GM21390 (cell line): Measurements from ENCODE around the gene UQCC2.

Experiments
- ATAC-seq: cut with Tn5 transposase; IDR thresholded peaks from one replicate; pipeline ENCODE4 v1.9.1; 2021; ENCODE audit not compliant: unreplicated experiment

The UQCC2 gene

GRCh38 chr6:33744001-33744848, 32.7 kb upstream of the UQCC2 start:
- ATAC-seq: no peak

- no peak for ATAC-seq
Measured at GRCh38 chr6:33742837-33743236, 31.3 kb upstream of the UQCC2 start.

- no peak for ATAC-seq
Measured at GRCh38 chr6:33742092-33742491, 30.6 kb upstream of the UQCC2 start.

- no peak for ATAC-seq
Measured at GRCh38 chr6:33740794-33741193, 29.3 kb upstream of the UQCC2 start.

- ATAC-seq: no peak
Measured at GRCh38 chr6:33740204-33740608, 28.7 kb upstream of the UQCC2 start.

- no peak for ATAC-seq
Measured at GRCh38 chr6:33739571-33739970, 28.1 kb upstream of the UQCC2 start.

- no peak for ATAC-seq
Measured at GRCh38 chr6:33738879-33739278, 27.4 kb upstream of the UQCC2 start.

- no peak for ATAC-seq
Measured at GRCh38 chr6:33738153-33738552, 26.7 kb upstream of the UQCC2 start.

GRCh38 chr6:33737267-33738026, 25.9 kb upstream of the UQCC2 start:
- ATAC-seq: no peak

- no peak for ATAC-seq
Measured at GRCh38 chr6:33735216-33735615, 23.7 kb upstream of the UQCC2 start.

- ATAC-seq: no peak
Measured at GRCh38 chr6:33733709-33734007, 22.2 kb upstream of the UQCC2 start.

GRCh38 chr6:33732817-33733708, 21.6 kb upstream of the UQCC2 start:
- ATAC-seq: no peak

GRCh38 chr6:33732385-33732784, 20.9 kb upstream of the UQCC2 start:
- ATAC-seq: no peak

- ATAC-seq: no peak
Measured at GRCh38 chr6:33731751-33732282, 20.3 kb upstream of the UQCC2 start.

- no peak for ATAC-seq
Measured at GRCh38 chr6:33731035-33731434, 19.5 kb upstream of the UQCC2 start.

GRCh38 chr6:33730611-33731010, 19.1 kb upstream of the UQCC2 start:
- no peak for ATAC-seq

- no peak for ATAC-seq
Measured at GRCh38 chr6:33729059-33729458, 17.6 kb upstream of the UQCC2 start.

- no peak for ATAC-seq
Measured at GRCh38 chr6:33728438-33728837, 16.9 kb upstream of the UQCC2 start.

- no peak for ATAC-seq
Measured at GRCh38 chr6:33727932-33728331, 16.4 kb upstream of the UQCC2 start.

- ATAC-seq: no peak
Measured at GRCh38 chr6:33727126-33727525, 15.6 kb upstream of the UQCC2 start.

- no peak for ATAC-seq
Measured at GRCh38 chr6:33726696-33727095, 15.2 kb upstream of the UQCC2 start.
